ENCODE data around the gene PDE6B. TPM values are rescaled to one million over a fixed set of nuclear protein-coding genes. Genes with fewer than 3 reads are reported as not detected.

Gene PDE6B
- total RNA-seq, 1 donor from 2014 or later = 14.5 TPM

- peaks cover 4% of the 10 kb centered on the region for H3K36me3 Mint-ChIP-seq (ENCODE audit: low read depth)
- no peaks in the 10 kb centered on the region for H3K9me3 Mint-ChIP-seq
- H3K4me3 Mint-ChIP-seq = no peak overlapping the region
- no peaks in the 10 kb centered on the region for H3K27me3 Mint-ChIP-seq
- DNase-seq = no peak
- intact Hi-C loops (cut with micrococcal nuclease) = loop anchor here (10.0 kb wide), 1 partner anchor 204 kb away; no protein-coding TSS in a partner anchor
- no peak overlapping the region for H3K27ac Mint-ChIP-seq
- peaks cover 4% of the 10 kb centered on the region for H3K4me1 Mint-ChIP-seq
Observed at GRCh38 chr4:678331-679103, 53.1 kb downstream of the PDE6B start.

GRCh38 chr4:679104-679481, 53.7 kb downstream of the PDE6B start:
- H3K36me3 Mint-ChIP-seq (ENCODE audit: low read depth) = peaks cover 3% of the 10 kb centered on the region
- H3K9me3 Mint-ChIP-seq = no peaks in the 10 kb centered on the region
- H3K27ac Mint-ChIP-seq = no peak overlapping the region
- H3K4me3 Mint-ChIP-seq = no peak overlapping the region
- H3K4me1 Mint-ChIP-seq = peaks cover 7% of the 10 kb centered on the region
- H3K27me3 Mint-ChIP-seq = no peaks in the 10 kb centered on the region
- intact Hi-C loops (cut with micrococcal nuclease) = loop anchor here (10.0 kb wide), 1 partner anchor 204 kb away; no protein-coding TSS in a partner anchor
- DNase-seq = no peak

- H3K4me3 Mint-ChIP-seq = no peak overlapping the region
- DNase-seq = no peak
Observed at GRCh38 chr4:679629-680028, 54.3 kb downstream of the PDE6B start.

DNA sequence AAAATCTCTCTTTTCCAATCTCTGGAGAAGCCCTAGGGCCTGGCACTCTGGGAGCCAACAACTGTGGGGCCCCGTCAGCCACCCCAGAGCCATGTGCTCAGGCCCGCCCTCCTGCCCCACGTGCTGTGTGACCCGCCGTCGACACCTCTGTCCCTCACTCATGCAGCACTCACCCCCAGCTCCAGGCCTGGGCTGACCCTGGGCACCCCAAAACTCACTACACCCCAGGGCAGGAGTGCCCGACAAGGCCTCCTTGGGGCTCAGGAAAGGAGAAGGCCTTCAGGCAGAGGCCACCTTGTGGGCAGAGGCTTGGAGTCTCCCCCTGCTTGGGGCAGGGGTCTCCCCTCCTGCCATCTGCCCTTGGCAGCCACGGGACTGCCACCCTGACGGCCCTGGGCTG, 54.7 kb downstream of the PDE6B start:
- DNase-seq = no peak
- intact Hi-C loops (cut with micrococcal nuclease) = no loop called here
- H3K4me1 Mint-ChIP-seq = peaks cover 7% of the 10 kb centered on the region
- peaks cover 2% of the 10 kb centered on the region for H3K36me3 Mint-ChIP-seq (ENCODE audit: low read depth)
- no peaks in the 10 kb centered on the region for H3K27me3 Mint-ChIP-seq
- peak overlapping the region; percentile 39 for H3K4me3 Mint-ChIP-seq
- H3K9me3 Mint-ChIP-seq = no peaks in the 10 kb centered on the region
- H3K27ac Mint-ChIP-seq = no peak overlapping the region

More at GRCh38 chr4:679629-680028, 54.3 kb downstream of the PDE6B start:
- Mint-ChIP-seq H3K27ac (no peak overlapping the region), H3K36me3 (ENCODE audit: low read depth) (peaks cover 2% of the 10 kb centered on the region), H3K27me3 (no peaks in the 10 kb centered on the region), H3K9me3 (no peaks in the 10 kb centered on the region), H3K4me1 (peaks cover 7% of the 10 kb centered on the region)
- intact Hi-C loops (cut with micrococcal nuclease) = loop anchor here (10.0 kb wide), 1 partner anchor 205 kb away; no protein-coding TSS in a partner anchor

- no peak for DNase-seq
- no peaks in the 10 kb centered on the region for H3K9me3 Mint-ChIP-seq
- no peak overlapping the region for H3K27ac Mint-ChIP-seq
- intact Hi-C loops (cut with micrococcal nuclease) = no loop called here
- H3K36me3 Mint-ChIP-seq (ENCODE audit: low read depth) = peaks cover 2% of the 10 kb centered on the region
- peak overlapping the region; percentile 70 for H3K4me3 Mint-ChIP-seq
- H3K4me1 Mint-ChIP-seq = peaks cover 4% of the 10 kb centered on the region
- H3K27me3 Mint-ChIP-seq = no peaks in the 10 kb centered on the region
Observed at GRCh38 chr4:680551-680927, 55.2 kb downstream of the PDE6B start.

DNA sequence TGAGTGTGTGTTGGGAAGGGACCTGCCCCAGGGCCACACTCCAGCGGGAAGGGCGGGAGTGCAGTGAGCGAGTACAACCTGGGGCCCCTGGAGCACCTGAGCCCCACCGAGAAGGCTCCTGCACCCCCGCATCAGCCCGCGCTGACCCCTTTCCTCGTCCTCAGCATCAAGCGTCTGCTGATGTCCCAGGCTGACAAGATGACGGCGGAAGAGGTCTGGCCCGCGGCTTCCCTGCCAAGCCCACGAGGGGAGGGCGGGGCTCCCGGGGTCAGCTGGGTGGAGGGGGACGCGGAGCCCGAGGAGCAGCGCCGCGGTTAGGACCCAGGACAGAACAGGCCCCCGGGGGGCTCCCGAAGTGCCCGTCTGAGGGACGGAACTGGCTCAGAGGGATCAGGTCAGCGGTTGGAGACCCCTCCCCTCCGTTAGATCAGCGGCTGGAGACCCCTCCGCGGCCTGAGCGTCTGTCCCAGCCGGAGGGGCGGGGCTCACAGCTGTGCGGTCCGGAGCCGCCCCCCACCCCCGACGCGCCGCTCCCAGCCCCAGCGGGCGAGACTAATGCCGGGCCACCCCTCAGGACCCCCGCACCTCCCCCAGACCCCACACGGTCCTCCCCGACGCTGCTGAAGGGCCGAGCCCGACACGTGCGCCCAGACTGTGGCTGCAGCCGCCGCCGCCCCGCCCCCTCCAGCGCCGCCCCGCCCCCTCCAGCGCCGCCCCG, 55.7 kb downstream of the PDE6B start:
- Mint-ChIP-seq H3K4me1 (peaks cover 4% of the 10 kb centered on the region), H3K9me3 (no peaks in the 10 kb centered on the region), H3K27ac (no peak overlapping the region), H3K4me3 (peak overlapping the region; percentile 70), H3K36me3 (ENCODE audit: low read depth) (peaks cover 2% of the 10 kb centered on the region), H3K27me3 (no peaks in the 10 kb centered on the region)
- intact Hi-C loops (cut with micrococcal nuclease) = no loop called here
- DNase-seq = peak; percentile 86

GRCh38 chr4:681736-682451, 56.5 kb downstream of the PDE6B start:
- Mint-ChIP-seq H3K4me1 (peaks cover 4% of the 10 kb centered on the region), H3K27ac (no peak overlapping the region), H3K36me3 (ENCODE audit: low read depth) (no peaks in the 10 kb centered on the region), H3K27me3 (no peaks in the 10 kb centered on the region), H3K9me3 (no peaks in the 10 kb centered on the region), H3K4me3 (no peak overlapping the region)
- intact Hi-C loops (cut with micrococcal nuclease) = no loop called here
- peak; percentile 75 for DNase-seq

- Mint-ChIP-seq H3K4me3 (no peak overlapping the region), H3K27ac (no peak overlapping the region), H3K36me3 (ENCODE audit: low read depth) (no peaks in the 10 kb centered on the region), H3K4me1 (peaks cover 4% of the 10 kb centered on the region), H3K27me3 (peaks cover under 1% of the 10 kb centered on the region), H3K9me3 (no peaks in the 10 kb centered on the region)
- no peak for DNase-seq
- intact Hi-C loops (cut with micrococcal nuclease) = no loop called here
Observed at GRCh38 chr4:682490-683172, 57.3 kb downstream of the PDE6B start.

DNA sequence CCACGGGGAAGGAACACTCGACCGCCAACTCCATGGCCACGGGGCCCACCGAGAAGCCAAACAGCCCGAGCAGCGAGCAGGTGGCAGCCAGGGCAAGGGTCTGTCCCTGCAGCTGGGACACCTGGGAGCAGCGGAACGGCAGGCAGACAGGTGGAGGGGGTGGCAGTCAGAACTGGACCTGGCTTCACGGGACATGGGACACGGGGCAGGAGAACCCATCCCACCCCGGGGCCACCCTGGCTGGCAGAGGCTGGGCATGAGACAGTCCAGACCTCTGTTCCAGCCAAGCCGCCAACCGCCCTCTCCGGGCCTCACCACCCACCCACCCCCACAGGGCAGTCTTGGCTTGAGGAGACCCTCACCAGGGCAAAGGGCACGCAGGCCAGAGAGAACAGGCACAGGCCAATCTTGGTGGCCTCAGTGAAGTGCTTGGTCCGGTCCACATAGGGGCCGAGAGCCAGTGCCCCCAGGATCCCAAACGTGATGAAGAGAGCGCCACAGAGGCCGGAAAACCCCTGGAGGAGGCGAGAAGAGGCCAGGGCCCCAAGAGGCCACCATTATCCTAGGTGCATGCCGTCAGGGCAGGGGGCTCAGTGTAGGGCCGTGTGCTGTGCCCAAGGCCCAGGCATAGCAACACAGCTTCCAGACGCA, 58.0 kb downstream of the PDE6B start:
- peaks cover 5% of the 10 kb centered on the region for H3K27me3 Mint-ChIP-seq
- H3K36me3 Mint-ChIP-seq (ENCODE audit: low read depth) = no peaks in the 10 kb centered on the region
- H3K27ac Mint-ChIP-seq = no peak overlapping the region
- no peak for DNase-seq
- intact Hi-C loops (cut with micrococcal nuclease) = no loop called here
- peaks cover 4% of the 10 kb centered on the region for H3K4me1 Mint-ChIP-seq
- no peak overlapping the region for H3K4me3 Mint-ChIP-seq
- H3K9me3 Mint-ChIP-seq = no peaks in the 10 kb centered on the region

GRCh38 chr4:683982-684622, 58.7 kb downstream of the PDE6B start:
- Mint-ChIP-seq H3K27me3 (peaks cover 5% of the 10 kb centered on the region), H3K27ac (no peak overlapping the region), H3K4me1 (peaks cover 4% of the 10 kb centered on the region), H3K36me3 (ENCODE audit: low read depth) (no peaks in the 10 kb centered on the region), H3K9me3 (no peaks in the 10 kb centered on the region), H3K4me3 (no peak overlapping the region)
- intact Hi-C loops (cut with micrococcal nuclease) = loop anchor here (1.0 kb wide), 1 partner anchor 21 kb away; the partner anchor contains the start of gene PCGF3
- DNase-seq = peak; percentile 86

DNA sequence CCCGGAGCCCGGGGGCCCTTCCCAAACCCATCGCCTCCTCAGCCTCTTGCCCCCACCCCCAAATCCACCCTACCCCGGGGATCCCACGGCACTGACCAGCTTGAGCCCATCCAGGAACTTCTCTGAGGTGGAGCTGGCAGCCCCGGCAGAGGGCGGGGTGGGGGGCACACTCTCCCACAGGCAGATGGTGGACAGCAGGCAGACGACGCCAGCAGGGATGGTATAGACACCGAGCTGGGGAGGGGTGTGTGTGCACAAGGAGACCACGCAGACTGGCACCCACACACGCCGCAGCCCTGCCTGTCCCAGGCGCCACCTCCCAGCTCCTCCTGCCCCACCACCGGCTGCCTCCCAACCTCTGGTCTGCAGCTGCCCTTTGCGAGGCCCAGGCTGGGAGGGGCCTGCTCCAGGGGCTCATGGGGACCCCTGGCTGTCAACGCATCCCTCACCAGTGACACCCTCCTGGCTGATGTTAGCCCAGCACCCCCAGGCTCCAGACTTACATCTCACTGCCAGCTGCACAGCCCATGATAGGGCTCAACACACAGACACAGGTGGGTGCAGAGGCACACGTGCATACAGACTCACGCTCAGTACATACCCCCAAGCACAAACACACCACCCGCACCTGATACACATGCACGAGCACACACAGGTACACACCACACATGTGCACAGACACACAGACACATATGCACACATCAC, 59.4 kb downstream of the PDE6B start:
- no peak for DNase-seq
- Mint-ChIP-seq H3K27me3 (peaks cover 6% of the 10 kb centered on the region), H3K4me1 (peaks cover 4% of the 10 kb centered on the region), H3K36me3 (ENCODE audit: low read depth) (no peaks in the 10 kb centered on the region), H3K4me3 (no peak overlapping the region), H3K27ac (no peak overlapping the region), H3K9me3 (no peaks in the 10 kb centered on the region)
- intact Hi-C loops (cut with micrococcal nuclease) = loop anchor here (1.0 kb wide), 1 partner anchor 21 kb away; the partner anchor contains the start of gene PCGF3

DNA sequence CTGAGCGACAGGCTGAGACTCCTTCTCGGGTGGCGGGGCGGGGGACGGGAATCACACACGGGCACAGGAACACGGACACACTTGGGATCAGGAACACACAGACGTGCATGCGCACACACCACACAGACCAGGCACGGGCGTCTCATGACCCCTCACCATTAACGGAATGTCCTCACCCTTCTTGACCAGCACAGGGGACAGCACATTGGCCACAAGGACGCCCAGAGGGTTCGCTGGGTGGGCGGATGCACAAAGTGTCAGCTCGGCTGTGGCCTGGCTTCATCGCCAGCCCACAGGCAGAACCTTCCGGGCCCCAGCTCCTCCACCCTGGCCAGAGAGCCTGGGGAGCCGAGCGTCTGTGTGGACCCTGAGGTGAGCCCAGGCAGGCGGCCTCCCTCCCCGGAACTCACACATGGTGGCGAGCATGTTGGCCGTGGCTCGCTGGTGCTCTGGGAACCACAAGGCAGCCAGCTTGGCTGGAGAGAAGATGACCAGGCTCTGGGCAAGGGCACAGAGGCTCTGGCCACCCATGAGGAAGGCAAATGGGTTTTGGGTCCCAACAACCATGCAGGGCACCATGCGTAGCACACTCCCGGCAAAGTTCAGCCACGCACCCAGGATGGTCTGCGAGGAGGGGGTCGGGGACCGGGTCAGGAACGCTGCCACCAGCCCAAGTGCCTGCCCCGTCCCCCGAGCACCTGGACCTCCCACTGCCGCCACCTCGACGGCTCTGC, 60.5 kb downstream of the PDE6B start:
- Mint-ChIP-seq H3K36me3 (ENCODE audit: low read depth) (no peaks in the 10 kb centered on the region), H3K27me3 (peaks cover 15% of the 10 kb centered on the region), H3K4me1 (peaks cover 4% of the 10 kb centered on the region), H3K9me3 (no peaks in the 10 kb centered on the region), H3K27ac (no peak overlapping the region), H3K4me3 (no peak overlapping the region)
- no peak for DNase-seq
- intact Hi-C loops (cut with micrococcal nuclease) = no loop called here
